Measurements from ENCODE around the gene MAT1A. TPM values are rescaled to one million over a fixed set of nuclear protein-coding genes. Genes with fewer than 3 reads are reported as not detected.

The MAT1A gene
- total RNA-seq, 2 donors from 2014 or later: not detected

DNA sequence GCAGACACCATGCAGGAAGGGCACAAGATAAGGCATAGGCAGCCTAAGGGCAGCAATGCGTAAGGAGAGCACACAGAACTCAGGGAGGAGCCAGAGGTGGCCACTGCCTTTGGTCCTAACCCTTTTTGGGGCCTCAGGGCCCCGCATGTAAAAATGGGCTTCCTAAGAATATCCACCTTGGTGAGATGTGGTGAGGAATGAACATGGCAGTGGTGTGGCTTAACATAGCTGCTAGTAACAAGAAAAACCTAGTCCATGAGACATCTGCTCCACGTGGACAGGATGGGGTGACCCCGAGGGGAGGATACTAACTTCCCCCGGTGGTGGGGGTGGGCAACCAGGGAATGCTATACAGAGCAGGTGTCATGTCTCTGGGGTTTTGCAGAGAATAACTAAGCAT, 18.0 kb downstream of the MAT1A start:
- H3K4me3 ChIP-seq: no peak overlapping the region
- H3K27me3 ChIP-seq (replicated peaks; ENCODE audit: insufficient read depth): no peaks in the 10 kb centered on the region
- ATAC-seq (ENCODE audit: insufficient number of reproducible peaks, low FRiP score, low read depth) (no peak), DNase-seq (ENCODE audit: low spot score) (no peak)
- no peak overlapping the region for H3K27ac ChIP-seq
- H3K9me3 ChIP-seq: no peaks in the 10 kb centered on the region
- TF ChIP-seq, protein P1, sequence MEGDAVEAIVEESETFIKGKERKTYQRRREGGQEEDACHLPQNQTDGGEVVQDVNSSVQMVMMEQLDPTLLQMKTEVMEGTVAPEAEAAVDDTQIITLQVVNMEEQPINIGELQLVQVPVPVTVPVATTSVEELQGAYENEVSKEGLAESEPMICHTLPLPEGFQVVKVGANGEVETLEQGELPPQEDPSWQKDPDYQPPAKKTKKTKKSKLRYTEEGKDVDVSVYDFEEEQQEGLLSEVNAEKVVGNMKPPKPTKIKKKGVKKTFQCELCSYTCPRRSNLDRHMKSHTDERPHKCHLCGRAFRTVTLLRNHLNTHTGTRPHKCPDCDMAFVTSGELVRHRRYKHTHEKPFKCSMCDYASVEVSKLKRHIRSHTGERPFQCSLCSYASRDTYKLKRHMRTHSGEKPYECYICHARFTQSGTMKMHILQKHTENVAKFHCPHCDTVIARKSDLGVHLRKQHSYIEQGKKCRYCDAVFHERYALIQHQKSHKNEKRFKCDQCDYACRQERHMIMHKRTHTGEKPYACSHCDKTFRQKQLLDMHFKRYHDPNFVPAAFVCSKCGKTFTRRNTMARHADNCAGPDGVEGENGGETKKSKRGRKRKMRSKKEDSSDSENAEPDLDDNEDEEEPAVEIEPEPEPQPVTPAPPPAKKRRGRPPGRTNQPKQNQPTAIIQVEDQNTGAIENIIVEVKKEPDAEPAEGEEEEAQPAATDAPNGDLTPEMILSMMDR (IDR thresholded peaks at IDR 0.05): no peak
- H3K4me1 ChIP-seq (ENCODE audit: control insufficient read depth in 1 of 2, low read depth in 2 of 2): no peaks in the 10 kb centered on the region
- no peaks in the 10 kb centered on the region for H3K36me3 ChIP-seq

DNA sequence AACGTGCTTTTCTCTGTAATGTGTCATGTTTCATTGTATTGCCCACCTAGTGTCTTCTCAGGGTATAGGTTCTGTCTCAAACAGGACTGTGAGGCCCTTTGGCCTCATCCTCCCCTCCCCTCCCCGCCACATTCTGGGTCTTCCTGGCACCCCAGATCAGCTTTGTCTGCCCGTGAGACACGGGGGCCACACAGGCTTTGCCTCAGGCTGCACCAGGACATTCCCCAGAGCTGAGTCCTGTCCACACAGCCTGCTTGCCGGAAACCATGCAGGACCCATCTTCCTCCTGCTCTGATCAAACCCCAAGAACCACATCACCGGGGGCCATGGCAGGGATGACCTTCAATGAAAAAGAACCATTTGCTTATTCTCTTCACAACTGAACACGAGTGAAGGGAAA, 18.6 kb downstream of the MAT1A start:
- Histone ChIP-seq H3K4me3 (no peak overlapping the region), H3K4me1 (ENCODE audit: control insufficient read depth in 1 of 2, low read depth in 2 of 2) (no peaks in the 10 kb centered on the region), H3K27ac (no peak overlapping the region), H3K27me3 (replicated peaks; ENCODE audit: insufficient read depth) (no peaks in the 10 kb centered on the region), H3K36me3 (no peaks in the 10 kb centered on the region), H3K9me3 (no peaks in the 10 kb centered on the region)
- no peak for DNase-seq (ENCODE audit: low spot score)
- TF ChIP-seq, protein P1 (IDR thresholded peaks at IDR 0.05): no peak
- ATAC-seq (ENCODE audit: insufficient number of reproducible peaks, low FRiP score, low read depth): no peak

DNA sequence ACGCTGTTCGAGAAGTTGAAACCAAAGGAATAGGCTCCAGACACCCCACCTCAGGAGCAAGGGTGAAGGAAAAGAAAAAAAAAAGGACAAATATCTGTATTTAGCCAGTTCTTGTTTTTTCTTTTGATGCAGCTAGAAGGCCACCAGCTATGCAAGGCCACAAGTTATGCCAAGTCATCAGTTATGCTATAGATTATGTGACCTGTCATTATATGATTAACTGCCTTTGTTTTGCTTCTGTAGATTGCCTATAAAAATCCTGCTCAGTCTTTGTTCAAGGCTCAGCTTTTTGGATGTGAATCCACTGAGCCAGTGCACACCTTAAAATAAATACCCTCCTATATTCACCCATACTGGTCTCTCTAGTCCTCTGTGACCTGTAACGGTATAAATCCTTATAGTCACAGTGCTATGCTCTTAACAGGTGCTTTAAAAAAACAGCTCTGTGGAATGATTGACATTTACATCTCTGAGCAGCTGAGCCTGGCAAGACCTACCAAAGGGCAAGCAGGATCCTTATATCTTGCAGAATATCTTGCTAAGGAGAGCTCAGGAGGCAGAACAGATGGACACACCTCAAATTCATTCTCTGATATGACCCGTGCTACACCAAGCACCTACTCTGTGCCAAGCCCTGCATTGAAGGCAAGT, 20.4 kb downstream of the MAT1A start:
- no peaks in the 10 kb centered on the region for H3K4me1 ChIP-seq (ENCODE audit: control insufficient read depth in 1 of 2, low read depth in 2 of 2)
- ATAC-seq (ENCODE audit: insufficient number of reproducible peaks, low FRiP score, low read depth) (no peak), DNase-seq (ENCODE audit: low spot score) (no peak)
- no peaks in the 10 kb centered on the region for H3K27me3 ChIP-seq (replicated peaks; ENCODE audit: insufficient read depth)
- TF ChIP-seq, protein P1 (IDR thresholded peaks at IDR 0.05): no peak
- H3K27ac ChIP-seq: no peak overlapping the region
- H3K9me3 ChIP-seq: no peaks in the 10 kb centered on the region
- no peaks in the 10 kb centered on the region for H3K36me3 ChIP-seq
- no peak overlapping the region for H3K4me3 ChIP-seq

DNA sequence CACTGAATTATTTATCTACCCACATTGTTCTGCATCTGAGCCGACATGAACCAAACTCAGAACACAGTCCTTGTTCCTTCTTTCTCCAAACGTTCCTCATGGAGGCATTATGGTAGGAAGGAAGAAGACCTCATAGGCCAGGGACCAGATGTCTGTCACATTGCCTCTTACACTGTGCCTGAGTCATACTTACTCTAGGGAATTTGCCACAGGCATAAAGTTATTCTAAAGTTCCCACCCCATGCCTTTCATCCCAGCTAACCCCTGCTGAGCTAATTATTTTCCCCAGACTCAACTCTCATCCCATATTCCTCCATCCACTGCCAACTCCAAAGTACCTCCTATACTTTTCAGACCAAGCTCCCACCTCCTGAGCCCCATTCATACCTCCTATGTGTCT, 21.2 kb downstream of the MAT1A start:
- ATAC-seq (ENCODE audit: insufficient number of reproducible peaks, low FRiP score, low read depth) (no peak), DNase-seq (ENCODE audit: low spot score) (no peak)
- H3K27ac ChIP-seq: no peak overlapping the region
- no peak overlapping the region for H3K4me3 ChIP-seq
- no peaks in the 10 kb centered on the region for H3K27me3 ChIP-seq (replicated peaks; ENCODE audit: insufficient read depth)
- TF ChIP-seq, protein P1 (IDR thresholded peaks at IDR 0.05): no peak
- H3K4me1 ChIP-seq (ENCODE audit: control insufficient read depth in 1 of 2, low read depth in 2 of 2): no peaks in the 10 kb centered on the region
- H3K36me3 ChIP-seq: no peaks in the 10 kb centered on the region
- no peaks in the 10 kb centered on the region for H3K9me3 ChIP-seq

DNA sequence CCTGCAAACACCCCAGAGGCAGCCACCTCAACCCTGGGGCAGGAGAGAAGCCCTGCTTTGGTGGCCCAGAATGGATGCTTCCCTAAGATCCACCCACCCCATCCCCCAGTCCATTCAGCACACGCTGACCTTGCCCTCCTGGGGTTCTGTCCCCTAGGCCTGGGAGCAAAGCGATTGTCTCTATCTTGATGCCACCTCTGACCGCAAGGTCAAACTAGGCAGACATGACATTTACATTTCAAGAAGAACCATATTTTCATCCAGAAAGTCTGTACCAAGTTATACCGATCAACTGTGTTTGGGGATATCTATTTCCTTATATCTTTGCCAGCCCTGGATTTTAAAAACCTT, 23.0 kb downstream of the MAT1A start:
- Histone ChIP-seq H3K36me3 (no peaks in the 10 kb centered on the region), H3K9me3 (no peaks in the 10 kb centered on the region), H3K27ac (no peak overlapping the region), H3K4me3 (no peak overlapping the region), H3K4me1 (ENCODE audit: control insufficient read depth in 1 of 2, low read depth in 2 of 2) (no peaks in the 10 kb centered on the region), H3K27me3 (replicated peaks; ENCODE audit: insufficient read depth) (no peaks in the 10 kb centered on the region)
- DNase-seq (ENCODE audit: low spot score): no peak
- TF ChIP-seq, protein P1 (IDR thresholded peaks at IDR 0.05): no peak
- no peak for ATAC-seq (ENCODE audit: insufficient number of reproducible peaks, low FRiP score, low read depth)
